B cell (primary cell): Measurements from ENCODE around the gene SLC32A1.

ENCODE experiments used
- EZH2 ChIP-seq: IDR thresholded peaks from 2 replicates; pipeline ENCODE4 v1.6.1; 2012; ENCODE audit warnings: borderline replicate concordance, low read depth, mild to moderate bottlenecking, moderate library complexity, low read length; ENCODE audit not compliant: insufficient read depth, poor library complexity, severe bottlenecking
- TF ChIP-seq, protein P1 (sequence below): fragments of 200-600 bp; IDR thresholded peaks from one replicate; pipeline ENCODE4 v1.8.0; 2022; ENCODE audit warnings: antibody characterized with exemption, mild to moderate bottlenecking

DNA sequence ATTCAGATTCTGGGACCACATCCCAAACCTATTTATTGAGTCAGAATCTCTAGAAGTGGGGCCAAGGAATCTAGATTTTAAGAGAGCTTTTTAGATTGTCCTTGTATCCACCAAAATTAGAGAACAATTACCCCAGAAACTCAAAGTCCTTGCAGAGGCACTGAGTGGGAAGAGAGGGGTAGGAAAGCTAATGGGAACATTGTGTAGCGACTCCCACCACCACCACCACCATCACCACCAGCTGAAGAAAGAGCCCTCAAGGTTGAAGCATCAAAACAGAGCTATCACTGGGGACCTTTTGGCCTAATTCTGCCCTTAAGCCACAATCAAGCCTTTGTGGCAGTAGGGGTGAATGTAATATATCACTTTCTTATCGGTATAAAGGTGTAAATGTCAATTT lies 39.0 kb upstream of the SLC32A1 start:
- TF ChIP-seq, protein P1, sequence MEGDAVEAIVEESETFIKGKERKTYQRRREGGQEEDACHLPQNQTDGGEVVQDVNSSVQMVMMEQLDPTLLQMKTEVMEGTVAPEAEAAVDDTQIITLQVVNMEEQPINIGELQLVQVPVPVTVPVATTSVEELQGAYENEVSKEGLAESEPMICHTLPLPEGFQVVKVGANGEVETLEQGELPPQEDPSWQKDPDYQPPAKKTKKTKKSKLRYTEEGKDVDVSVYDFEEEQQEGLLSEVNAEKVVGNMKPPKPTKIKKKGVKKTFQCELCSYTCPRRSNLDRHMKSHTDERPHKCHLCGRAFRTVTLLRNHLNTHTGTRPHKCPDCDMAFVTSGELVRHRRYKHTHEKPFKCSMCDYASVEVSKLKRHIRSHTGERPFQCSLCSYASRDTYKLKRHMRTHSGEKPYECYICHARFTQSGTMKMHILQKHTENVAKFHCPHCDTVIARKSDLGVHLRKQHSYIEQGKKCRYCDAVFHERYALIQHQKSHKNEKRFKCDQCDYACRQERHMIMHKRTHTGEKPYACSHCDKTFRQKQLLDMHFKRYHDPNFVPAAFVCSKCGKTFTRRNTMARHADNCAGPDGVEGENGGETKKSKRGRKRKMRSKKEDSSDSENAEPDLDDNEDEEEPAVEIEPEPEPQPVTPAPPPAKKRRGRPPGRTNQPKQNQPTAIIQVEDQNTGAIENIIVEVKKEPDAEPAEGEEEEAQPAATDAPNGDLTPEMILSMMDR, result no peak
- no peak for TF ChIP-seq EZH2
